ENCODE measurements around the gene OR6K3. TPM values are rescaled to one million over a fixed set of nuclear protein-coding genes. Genes with fewer than 3 reads are reported as not detected.

OR6K3 gene
- total and polyA plus RNA-seq, 2 of the 8 experiments (the other 6 are each of a cell fraction or from before 2014, with no cell fraction given): not detected

DNA sequence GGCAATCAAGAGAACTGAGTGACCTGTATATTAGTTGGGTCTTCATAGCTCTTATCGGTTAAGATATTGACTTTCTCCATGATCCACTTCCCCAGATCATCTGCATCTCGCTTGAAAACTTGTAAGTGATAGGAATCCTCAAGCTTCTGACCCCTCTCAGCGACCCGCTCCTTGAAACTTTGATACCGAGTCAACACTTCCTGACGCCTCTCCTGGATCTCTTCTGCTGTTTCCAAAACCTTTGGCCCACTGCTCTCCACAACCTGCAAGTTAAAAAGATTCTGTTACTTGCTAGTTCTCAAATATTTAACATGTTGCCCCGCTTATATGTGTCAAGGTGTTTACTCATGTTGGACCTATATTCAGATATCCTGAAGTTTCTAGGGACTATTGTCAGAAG lies 35.4 kb downstream of the OR6K3 start:
- Histone ChIP-seq H3K56ac (replicated peaks; ENCODE audit: insufficient read length, low read depth, low read length) (no peak overlapping the region), H3K4me2 (ENCODE audit: insufficient read depth in 1 of 2, low read depth in 2 of 2, low read length in 2 of 2) (no peak overlapping the region), H3K9me3 (ENCODE audit: insufficient read depth in 2 of 2, low read depth in 1 of 2, low read length in 1 of 2) (no peaks in the 10 kb centered on the region), H3K4ac (replicated peaks; ENCODE audit: insufficient read length, low read depth, low read length) (no peak overlapping the region), H2BK20ac (ENCODE audit: low read length) (no peak overlapping the region), H4K5ac (ENCODE audit: insufficient read length, low read depth, low read length) (no peak overlapping the region), H3K18ac (ENCODE audit: extremely low read depth, low read length) (no peak overlapping the region), H3K27ac (ENCODE audit: low read depth, low read length) (no peak overlapping the region), H3K27me3 (replicated peaks in 1 of 4; ENCODE audit: control insufficient read depth in 3 of 4, extremely low read depth in 1 of 4, insufficient read depth in 3 of 4, low read length in 3 of 4) (no peaks in the 10 kb centered on the region), H2BK120ac (replicated peaks; ENCODE audit: low read depth, low read length) (no peak overlapping the region), H3K4me1 (replicated peaks in 1 of 4; ENCODE audit: control insufficient read depth in 3 of 4, insufficient read depth in 4 of 4, low read length in 3 of 4) (no peaks in the 10 kb centered on the region), H3K23ac (ENCODE audit: insufficient read length) (no peak overlapping the region), H3K9ac (replicated peaks in 1 of 4; ENCODE audit: extremely low read depth in 1 of 4, low read depth in 3 of 4, low read length in 3 of 4) (no peak overlapping the region), H4K8ac (ENCODE audit: extremely low read depth, insufficient read depth, low read length) (no peak overlapping the region), H4K91ac (replicated peaks; ENCODE audit: insufficient read length, low read length) (no peak overlapping the region), H2BK5ac (ENCODE audit: low read depth, low read length) (no peak overlapping the region), H3K79me1 (ENCODE audit: low read depth, low read length) (no peaks in the 10 kb centered on the region), H2BK12ac (ENCODE audit: low read depth, low read length) (no peak overlapping the region), H3K4me3 (ENCODE audit: extremely low read depth in 1 of 4, insufficient read depth in 2 of 4, low read depth in 3 of 4, low read length in 4 of 4) (no peak overlapping the region), H3K23me2 (ENCODE audit: low read depth, low read length) (no peaks in the 10 kb centered on the region), H4K20me1 (replicated peaks in 1 of 2; ENCODE audit: control insufficient read depth in 1 of 2, insufficient read depth in 2 of 2, low read length in 2 of 2) (no peaks in the 10 kb centered on the region), H2AFZ (ENCODE audit: low read length) (no peak overlapping the region), H3K36me3 (ENCODE audit: control insufficient read depth in 2 of 4, insufficient read depth in 4 of 4, low read length in 3 of 4) (no peaks in the 10 kb centered on the region), H3K14ac (ENCODE audit: insufficient read length) (no peak overlapping the region), H2BK15ac (ENCODE audit: low read length) (no peak overlapping the region), H3K79me2 (ENCODE audit: control insufficient read depth in 1 of 2, insufficient read depth in 2 of 2, low read length in 2 of 2) (no peaks in the 10 kb centered on the region), H2AK5ac (ENCODE audit: low read depth, low read length) (no peak overlapping the region)
- DNase-seq (ENCODE audit: low read depth in 1 of 2, low spot score in 2 of 2) (no peak), FAIRE-seq (no peak)
- WGBS, 2 experiments (ENCODE audit: extremely low coverage in 1 of 2, insufficient coverage in 1 of 2, insufficient read length in 1 of 2, insufficient replicate concordance in 2 of 2, low coverage in 1 of 2, low lambda C conversion rate in 2 of 2, missing lambda C conversion rate in 1 of 2): 78% methylated on average over 7 of the region's 7 CpGs; no CpG with 5 or more reads in 1 of the 2 experiments
- ChIA-PET CTCF (ENCODE audit: partially characterized antibody) (interaction anchor here (1.1 kb wide), 1 partner anchor 10 kb away, joined by 5 read pairs; no protein-coding TSS in a partner anchor), POLR2A (ENCODE audit: partially characterized antibody) (no interaction called here)
- TF ChIP-seq, protein P1, sequence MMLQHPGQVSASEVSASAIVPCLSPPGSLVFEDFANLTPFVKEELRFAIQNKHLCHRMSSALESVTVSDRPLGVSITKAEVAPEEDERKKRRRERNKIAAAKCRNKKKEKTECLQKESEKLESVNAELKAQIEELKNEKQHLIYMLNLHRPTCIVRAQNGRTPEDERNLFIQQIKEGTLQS (IDR thresholded peaks at IDR 0.05; ENCODE audit: insufficient read depth, low read depth, low read length): no peak
- no peak for TF ChIP-seq ZNF274 (IDR thresholded peaks at IDR 0.05; ENCODE audit: borderline replicate concordance, extremely low read depth, low read length)
- TF ChIP-seq RBBP5 (IDR thresholded peaks at IDR 0.05; ENCODE audit: borderline replicate concordance, low read depth, low read length): no peak
- no peak for TF ChIP-seq FOSL1 (IDR thresholded peaks at IDR 0.05; ENCODE audit: insufficient read depth, low read depth, low read length)
- no peak for TF ChIP-seq TBP (IDR thresholded peaks at IDR 0.05; ENCODE audit: low read depth, low read length)
- TF ChIP-seq, protein P2, sequence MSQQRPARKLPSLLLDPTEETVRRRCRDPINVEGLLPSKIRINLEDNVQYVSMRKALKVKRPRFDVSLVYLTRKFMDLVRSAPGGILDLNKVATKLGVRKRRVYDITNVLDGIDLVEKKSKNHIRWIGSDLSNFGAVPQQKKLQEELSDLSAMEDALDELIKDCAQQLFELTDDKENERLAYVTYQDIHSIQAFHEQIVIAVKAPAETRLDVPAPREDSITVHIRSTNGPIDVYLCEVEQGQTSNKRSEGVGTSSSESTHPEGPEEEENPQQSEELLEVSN (IDR thresholded peaks at IDR 0.05): no peak
- TF ChIP-seq KDM1A (IDR thresholded peaks at IDR 0.05; ENCODE audit: borderline replicate concordance, low read length): no peak
- no peak for TF ChIP-seq EZH2 (IDR thresholded peaks at IDR 0.05; ENCODE audit: low read depth, low read length, severe bottlenecking)
- TF ChIP-seq PHF8 (conservative IDR thresholded peaks at IDR 0.05; ENCODE audit: low read depth, low read length): no peak
- TF ChIP-seq, protein P3, sequence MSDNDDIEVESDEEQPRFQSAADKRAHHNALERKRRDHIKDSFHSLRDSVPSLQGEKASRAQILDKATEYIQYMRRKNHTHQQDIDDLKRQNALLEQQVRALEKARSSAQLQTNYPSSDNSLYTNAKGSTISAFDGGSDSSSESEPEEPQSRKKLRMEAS (IDR thresholded peaks at IDR 0.05): no peak
- TF ChIP-seq CTBP2 (IDR thresholded peaks at IDR 0.05; ENCODE audit: borderline replicate concordance, insufficient read depth, insufficient read length, low read length): no peak
- no peak for TF ChIP-seq HDAC6 (IDR thresholded peaks at IDR 0.05; ENCODE audit: low read depth, low read length)
- no peak for TF ChIP-seq SIX5 (IDR thresholded peaks at IDR 0.05; ENCODE audit: low read depth, low read length)
